ENCODE measurements around the gene RNF166. TPM values are rescaled to one million over a fixed set of nuclear protein-coding genes. Genes with fewer than 3 reads are reported as not detected.
A peak's percentile ranks its signal among the peaks of the same experiment; 100 is the strongest.

The RNF166 gene
- total RNA-seq, 2 experiments from 2014 or later, result 58.7 to 59.0 TPM

DNA sequence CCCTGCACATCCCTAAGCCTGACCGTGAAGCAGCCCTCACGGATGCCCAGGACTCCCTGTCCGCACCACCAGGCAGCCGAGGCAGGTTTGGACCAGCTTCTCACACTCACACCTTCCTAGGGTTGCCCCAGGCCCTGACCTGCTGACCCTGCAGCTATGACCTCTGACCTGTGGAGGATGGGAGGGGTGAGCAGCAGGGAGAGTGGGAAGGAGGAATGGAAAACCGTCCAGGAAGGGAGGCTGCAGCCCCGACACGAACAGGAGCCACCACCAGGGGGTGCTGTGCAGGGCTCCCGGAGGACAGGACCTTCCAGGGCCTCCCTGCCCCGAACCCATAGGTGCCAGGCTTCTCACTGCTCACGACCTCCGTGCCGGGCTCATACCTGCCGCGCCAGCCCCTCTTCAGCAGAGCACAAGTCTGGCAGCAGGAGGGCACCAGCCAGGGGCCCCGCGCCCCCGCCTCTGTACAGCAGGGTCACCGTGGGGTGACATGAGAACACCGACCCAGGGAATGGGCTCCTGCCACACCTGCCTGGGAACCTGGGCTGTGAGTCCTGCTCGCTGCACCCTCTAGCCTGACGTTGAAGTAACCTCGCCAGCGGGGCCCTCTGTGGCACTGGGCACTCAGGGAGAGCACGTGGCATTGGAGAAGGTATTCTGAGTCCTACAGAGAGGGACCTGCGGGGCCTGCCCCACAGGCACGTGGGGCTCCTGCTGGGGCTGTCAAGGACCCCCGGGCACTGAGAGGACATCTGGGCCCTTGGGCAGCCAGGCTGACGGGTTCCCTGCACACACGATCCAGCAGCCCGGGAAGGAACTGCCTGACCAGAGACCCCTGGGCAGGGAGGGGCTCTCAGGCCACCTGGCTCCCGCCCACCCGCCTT lies 37.7 kb upstream of the RNF166 start:
- peaks cover 14% of the 10 kb centered on the region for H3K4me1 Mint-ChIP-seq
- peaks cover 1% of the 10 kb centered on the region for H3K36me3 Mint-ChIP-seq

DNA sequence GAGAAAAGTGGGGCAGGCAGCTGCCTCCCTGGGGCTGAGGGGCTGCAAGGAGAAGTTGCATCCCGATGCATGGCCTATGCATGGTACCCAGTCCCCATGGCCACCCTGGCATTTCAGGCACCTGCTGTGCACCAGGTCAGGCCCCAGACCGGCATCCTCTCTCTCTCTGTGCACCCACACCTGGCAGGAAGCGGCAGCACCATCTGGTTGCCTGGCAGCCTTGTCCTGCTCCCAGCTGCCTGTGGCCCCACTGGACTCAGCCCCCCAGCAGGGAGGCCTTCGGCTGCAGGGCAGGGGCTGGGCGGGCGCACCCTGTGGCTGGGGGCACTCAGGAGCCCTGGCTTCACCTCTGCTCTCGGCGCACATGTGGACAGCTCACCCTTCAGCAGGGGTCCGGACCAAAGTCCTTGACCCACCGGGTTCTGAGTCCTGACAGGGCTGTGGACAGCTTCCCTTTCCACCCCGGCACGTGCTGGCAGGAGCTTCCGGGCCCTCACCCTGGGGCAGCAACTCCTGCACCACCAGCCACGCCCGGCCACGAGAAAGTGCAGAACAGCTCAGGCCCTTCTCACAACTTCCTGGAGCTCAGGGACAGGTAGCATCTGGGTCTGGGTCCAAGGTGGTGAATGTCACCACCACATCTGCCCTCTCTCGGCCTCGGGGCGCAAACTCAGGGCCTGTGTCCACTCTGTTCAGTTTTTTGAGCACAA lies 36.8 kb upstream of the RNF166 start:
- Mint-ChIP-seq H3K4me1 (peaks cover 15% of the 10 kb centered on the region), H3K27me3 (no peaks in the 10 kb centered on the region), H3K27ac (no peak overlapping the region), H3K9me3 (no peaks in the 10 kb centered on the region), H3K36me3 (peaks cover 1% of the 10 kb centered on the region), H3K4me3 (no peak overlapping the region)
- no peak for DNase-seq

More for the DNA sequence above, 37.7 kb upstream of the RNF166 start:
- peak; percentile 70 for DNase-seq
- H3K4me3 Mint-ChIP-seq, result no peak overlapping the region
- no peaks in the 10 kb centered on the region for H3K9me3 Mint-ChIP-seq
- no peaks in the 10 kb centered on the region for H3K27me3 Mint-ChIP-seq
- H3K27ac Mint-ChIP-seq, result no peak overlapping the region

DNA sequence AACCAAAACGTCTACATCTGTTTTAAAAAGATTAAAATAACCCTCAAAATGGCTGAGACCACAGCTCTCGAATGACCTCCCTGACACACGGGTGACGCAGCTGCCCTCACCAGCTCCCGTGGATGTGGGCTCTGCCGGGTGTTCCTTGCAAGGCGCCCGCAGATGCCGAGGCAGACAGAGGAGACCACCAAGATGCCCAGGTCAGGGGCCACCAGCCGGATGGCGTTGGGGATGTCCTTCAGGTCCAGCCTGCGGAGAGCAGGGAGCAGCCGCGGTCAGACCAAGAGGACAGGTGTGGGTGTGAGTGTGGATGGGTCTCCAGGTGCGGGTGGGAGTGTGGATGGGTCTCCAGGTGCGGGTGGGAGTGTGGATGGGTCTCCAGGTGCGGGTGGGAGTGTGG lies 35.2 kb upstream of the RNF166 start:
- peaks cover 15% of the 10 kb centered on the region for H3K4me1 Mint-ChIP-seq
- no peak for DNase-seq
- H3K27me3 Mint-ChIP-seq, result no peaks in the 10 kb centered on the region
- peaks cover 1% of the 10 kb centered on the region for H3K36me3 Mint-ChIP-seq
- H3K9me3 Mint-ChIP-seq, result no peaks in the 10 kb centered on the region
- H3K4me3 Mint-ChIP-seq, result no peak overlapping the region
- H3K27ac Mint-ChIP-seq, result no peak overlapping the region

DNA sequence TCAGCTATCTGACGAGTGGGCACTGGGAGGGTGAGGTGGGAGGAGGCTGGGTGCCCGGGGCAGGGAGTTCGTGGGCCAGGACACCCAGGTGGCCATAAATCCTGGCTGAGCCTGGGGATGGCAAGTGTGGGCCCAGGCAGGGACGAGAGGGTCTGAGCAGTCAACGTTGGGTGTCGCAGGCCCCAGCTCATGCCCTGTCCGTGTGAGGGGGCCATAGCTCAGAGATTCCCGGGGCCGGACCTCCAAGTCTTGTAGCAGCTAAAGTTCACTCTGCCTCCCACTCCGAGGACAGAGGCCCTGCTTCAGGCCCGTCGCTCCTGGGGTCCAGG lies 34.5 kb upstream of the RNF166 start:
- no peak overlapping the region for H3K27ac Mint-ChIP-seq
- DNase-seq, result no peak
- no peaks in the 10 kb centered on the region for H3K27me3 Mint-ChIP-seq
- peaks cover 1% of the 10 kb centered on the region for H3K36me3 Mint-ChIP-seq
- H3K9me3 Mint-ChIP-seq, result no peaks in the 10 kb centered on the region
- H3K4me3 Mint-ChIP-seq, result no peak overlapping the region
- peaks cover 10% of the 10 kb centered on the region for H3K4me1 Mint-ChIP-seq

DNA sequence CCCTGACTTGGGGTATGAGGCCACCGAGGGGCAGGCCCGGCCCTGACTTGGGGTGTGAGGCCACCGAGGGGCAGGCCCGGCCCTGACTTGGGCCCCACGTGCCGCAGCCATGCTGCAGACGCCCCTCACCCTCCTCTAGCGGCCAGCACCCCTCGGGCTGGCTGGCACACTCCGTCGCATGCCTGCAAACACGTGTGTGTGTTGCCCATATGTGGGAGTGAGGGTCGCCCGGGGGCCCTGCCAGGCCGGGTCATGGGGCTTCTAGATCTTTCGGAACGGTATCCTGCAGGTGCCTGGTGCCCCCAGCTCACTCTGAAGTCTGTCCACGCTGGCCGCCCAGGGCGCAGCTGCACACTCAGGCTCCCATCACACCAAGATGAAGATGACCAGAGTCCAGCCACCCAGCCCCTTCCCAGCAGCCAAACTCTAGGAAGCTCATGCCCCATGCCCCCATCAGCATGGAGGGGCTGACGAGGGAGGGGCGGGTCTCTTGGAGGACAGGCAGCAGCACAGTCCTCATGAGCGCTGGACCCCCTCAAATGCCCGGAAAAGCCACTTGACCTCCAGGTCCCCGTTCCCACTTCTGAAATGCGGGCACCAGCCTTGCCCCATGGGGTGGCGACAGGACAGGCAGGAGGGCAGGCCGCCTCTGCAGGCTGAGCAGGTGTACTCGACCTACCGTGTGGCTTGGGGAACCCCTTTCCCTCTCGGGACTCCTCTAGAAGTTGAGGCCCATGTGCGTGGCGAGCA lies 33.9 kb upstream of the RNF166 start:
- DNase-seq, result no peak
- H3K27ac Mint-ChIP-seq, result no peak overlapping the region
- no peaks in the 10 kb centered on the region for H3K9me3 Mint-ChIP-seq
- no peak overlapping the region for H3K4me3 Mint-ChIP-seq
- H3K27me3 Mint-ChIP-seq, result no peaks in the 10 kb centered on the region
- peaks cover 8% of the 10 kb centered on the region for H3K4me1 Mint-ChIP-seq
- peaks cover 1% of the 10 kb centered on the region for H3K36me3 Mint-ChIP-seq

DNA sequence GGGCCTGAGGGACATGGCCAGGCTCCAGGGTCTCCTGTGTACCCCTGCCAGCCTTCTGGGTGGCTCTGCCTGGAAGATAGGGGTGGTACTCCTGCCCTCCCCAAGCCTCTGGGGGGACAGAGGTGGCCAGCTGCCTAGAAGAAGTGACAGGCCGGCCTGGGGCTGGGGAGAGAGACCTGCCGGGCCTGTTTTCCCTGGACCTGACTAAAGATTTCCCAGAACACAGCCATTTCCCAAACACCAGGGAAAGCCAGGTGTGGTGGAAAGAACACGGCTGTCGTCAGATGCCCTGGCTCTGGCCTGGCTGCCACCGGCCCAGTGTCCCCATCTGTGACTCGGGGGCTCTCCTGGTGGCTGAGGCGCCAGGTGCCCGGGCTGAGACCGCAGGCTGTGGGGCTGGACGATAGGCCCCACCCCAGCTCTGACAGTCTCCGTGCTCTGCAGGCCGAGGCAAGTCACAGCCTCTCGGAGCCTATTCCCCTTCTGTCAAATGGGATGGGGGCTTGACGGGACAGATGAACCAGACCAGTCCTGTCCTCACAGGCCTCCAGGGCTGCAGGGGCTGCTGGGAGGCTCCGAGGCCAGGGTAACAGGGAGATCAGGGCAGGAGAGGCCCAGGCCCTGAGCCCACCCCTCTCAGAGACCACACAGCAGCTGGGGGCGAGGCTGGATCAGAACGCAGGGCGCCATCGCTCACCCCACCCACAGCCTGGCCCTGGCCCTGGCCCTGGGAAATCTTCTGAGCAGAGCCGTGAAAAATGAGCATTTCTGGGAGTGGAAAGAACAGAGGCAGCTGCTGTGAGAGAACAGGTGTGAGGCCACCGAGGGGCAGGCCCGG lies 33.1 kb upstream of the RNF166 start:
- Mint-ChIP-seq H3K27ac (no peak overlapping the region), H3K36me3 (peaks cover 1% of the 10 kb centered on the region), H3K4me1 (peaks cover 6% of the 10 kb centered on the region), H3K9me3 (no peaks in the 10 kb centered on the region), H3K27me3 (no peaks in the 10 kb centered on the region), H3K4me3 (no peak overlapping the region)
- no peak for DNase-seq

DNA sequence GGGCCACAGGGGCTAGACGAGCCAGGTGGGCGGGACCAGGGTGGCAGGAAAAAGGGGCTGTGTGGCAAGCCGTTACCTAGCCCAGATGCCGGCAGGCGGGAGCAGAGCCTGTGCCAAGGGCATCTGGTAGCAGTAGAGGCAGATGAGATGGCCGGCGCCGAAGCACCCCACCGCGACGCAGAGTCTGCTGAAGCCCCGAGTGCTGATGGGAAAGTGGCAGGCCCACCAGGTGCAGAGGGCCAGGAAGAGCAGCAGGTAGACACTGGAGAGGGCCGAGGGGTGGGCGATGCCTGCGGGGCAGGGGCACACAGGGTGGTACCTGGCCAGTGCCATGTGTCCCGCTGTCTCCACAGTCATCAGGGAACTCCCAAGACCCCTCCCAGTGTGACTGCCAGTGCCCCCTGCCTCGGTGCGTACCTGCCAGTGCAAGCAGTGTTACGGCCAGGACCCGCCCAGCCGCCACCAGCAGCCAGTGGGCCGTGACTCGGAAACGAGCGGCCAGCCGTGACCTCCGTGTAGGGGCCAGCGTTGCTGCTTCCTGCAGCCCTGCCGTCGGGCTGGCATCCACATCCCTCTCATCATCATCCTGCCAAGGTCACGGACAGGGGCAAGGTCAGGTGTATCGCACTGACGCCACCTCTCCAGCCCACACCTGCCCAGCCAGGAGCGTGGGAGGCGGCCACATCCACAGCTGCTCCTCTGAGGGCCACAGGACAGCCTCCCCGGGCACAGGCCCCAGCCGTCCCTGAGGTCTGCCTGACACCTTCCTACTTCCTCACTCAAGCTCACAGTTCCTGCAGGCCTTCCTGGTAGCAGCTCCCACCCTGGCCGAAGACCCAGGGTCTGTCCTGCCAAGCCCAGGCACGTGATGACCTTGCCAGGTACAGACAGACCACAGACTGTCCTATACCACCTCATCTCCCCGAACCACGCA lies 32.2 kb upstream of the RNF166 start:
- Mint-ChIP-seq H3K4me3 (no peak overlapping the region), H3K27me3 (no peaks in the 10 kb centered on the region), H3K9me3 (no peaks in the 10 kb centered on the region), H3K36me3 (peaks cover 1% of the 10 kb centered on the region), H3K27ac (no peak overlapping the region), H3K4me1 (peaks cover 1% of the 10 kb centered on the region)
- DNase-seq, result no peak

DNA sequence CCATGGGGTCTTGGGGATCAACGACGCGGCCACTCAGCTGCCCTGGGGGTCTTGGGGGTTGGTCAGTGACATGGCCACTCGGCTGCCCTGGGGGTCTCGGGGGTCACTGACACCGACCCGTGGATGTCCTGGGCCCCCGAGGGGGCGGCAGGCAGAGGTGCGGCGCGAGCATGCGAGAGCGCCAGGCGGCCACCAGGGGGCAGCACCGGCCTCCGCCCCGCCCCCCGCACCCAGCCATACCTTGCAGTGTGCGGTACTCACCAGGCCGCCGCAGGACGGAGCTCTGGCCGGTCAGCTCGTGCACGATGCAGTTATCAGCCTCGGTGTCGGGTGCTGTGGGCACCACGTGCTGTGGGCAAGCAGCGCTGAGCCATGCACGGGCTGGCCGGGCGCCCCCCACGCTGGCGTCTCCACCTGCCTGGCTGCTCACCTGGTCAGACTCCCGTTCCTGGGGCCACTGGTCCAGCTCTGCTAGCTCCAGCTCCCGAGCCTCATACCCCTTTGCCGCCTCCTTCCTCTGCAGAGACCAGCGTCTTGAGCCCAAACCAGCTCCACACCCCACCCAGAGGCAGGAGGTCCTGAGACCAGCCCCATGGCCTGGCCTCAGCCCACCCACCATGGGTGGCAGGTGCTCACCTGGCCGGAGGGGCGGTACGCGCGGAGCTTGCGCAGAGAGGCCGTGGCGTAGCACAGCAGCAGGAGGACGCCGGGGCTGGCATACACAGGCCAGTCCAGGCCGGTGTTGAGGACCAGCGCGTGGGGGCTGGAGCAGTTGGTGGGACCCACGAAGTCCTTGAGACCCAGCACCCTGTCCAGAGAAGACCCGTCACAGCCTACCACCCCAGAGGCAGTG lies 31.3 kb upstream of the RNF166 start:
- no peaks in the 10 kb centered on the region for H3K27me3 Mint-ChIP-seq
- DNase-seq, result peak; percentile 78
- no peaks in the 10 kb centered on the region for H3K9me3 Mint-ChIP-seq
- H3K4me1 Mint-ChIP-seq, result peaks cover 1% of the 10 kb centered on the region
- H3K4me3 Mint-ChIP-seq, result no peak overlapping the region
- no peak overlapping the region for H3K27ac Mint-ChIP-seq
- H3K36me3 Mint-ChIP-seq, result peaks cover 1% of the 10 kb centered on the region

DNA sequence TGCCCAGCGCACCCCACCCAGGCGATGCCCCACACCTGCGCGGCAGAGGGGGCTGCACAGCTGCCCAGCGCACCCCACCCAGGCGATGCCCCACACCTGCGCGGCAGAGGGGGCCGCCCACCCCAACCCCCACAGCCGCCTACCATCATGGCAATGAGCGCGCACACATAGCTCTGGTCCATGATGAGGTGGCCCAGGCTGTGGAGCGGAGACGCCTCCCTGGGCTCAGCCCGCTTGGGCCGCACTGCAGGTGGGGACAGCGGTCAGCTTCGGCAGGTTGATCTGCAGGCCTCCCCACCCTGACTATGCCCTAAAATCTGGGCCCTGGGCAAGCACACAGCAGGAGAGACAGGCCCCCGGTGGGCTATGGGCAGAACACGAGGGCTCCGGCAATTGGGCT lies 30.3 kb upstream of the RNF166 start:
- no peak for DNase-seq
- Mint-ChIP-seq H3K4me3 (no peak overlapping the region), H3K4me1 (peaks cover 1% of the 10 kb centered on the region), H3K27ac (no peak overlapping the region), H3K36me3 (peaks cover 2% of the 10 kb centered on the region), H3K27me3 (no peaks in the 10 kb centered on the region), H3K9me3 (no peaks in the 10 kb centered on the region)

DNA sequence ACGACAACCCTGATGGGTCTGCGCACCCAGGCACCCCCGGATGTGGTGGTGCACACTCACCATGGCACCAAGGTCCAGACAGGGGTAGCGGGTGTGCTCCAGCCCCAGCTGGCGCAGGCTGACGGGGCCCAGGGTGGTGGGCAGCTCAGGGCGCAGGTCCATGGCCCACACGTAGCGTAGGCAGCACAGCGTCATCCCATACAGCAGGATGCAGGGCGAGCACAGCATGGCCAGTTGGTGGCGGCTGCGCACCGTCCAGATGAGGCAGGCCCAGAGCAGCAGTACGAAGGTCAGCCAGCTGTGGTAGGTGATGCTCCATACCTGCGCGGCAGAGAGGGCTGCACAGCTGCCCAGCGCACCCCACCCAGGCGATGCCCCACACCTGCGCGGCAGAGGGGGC lies 29.9 kb upstream of the RNF166 start:
- no peak overlapping the region for H3K4me3 Mint-ChIP-seq
- peaks cover 1% of the 10 kb centered on the region for H3K4me1 Mint-ChIP-seq
- H3K36me3 Mint-ChIP-seq, result peaks cover 5% of the 10 kb centered on the region
- no peaks in the 10 kb centered on the region for H3K9me3 Mint-ChIP-seq
- H3K27ac Mint-ChIP-seq, result no peak overlapping the region
- no peaks in the 10 kb centered on the region for H3K27me3 Mint-ChIP-seq
- DNase-seq, result no peak

DNA sequence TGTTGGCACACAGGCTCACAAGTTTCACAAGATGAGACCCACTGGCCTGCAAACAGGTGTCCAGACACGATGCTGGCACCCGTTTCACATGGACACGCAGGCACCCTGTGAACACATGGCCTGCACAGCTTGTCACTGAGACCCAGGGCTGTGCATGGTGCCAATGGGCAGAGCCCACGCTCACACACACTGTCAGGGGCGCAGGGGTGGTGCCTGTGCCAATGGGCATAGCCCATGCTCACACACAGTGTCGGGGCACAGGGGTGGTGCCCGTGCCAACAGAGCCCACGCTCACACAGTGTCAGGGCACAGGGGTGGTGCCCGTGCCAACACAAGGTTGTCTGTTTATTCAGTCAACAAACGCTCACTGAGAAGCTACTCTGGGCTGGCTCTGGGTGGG lies 29.4 kb upstream of the RNF166 start:
- H3K27me3 Mint-ChIP-seq, result no peaks in the 10 kb centered on the region
- H3K27ac Mint-ChIP-seq, result no peak overlapping the region
- H3K4me1 Mint-ChIP-seq, result peaks cover 1% of the 10 kb centered on the region
- H3K36me3 Mint-ChIP-seq, result peaks cover 5% of the 10 kb centered on the region
- no peaks in the 10 kb centered on the region for H3K9me3 Mint-ChIP-seq
- no peak overlapping the region for H3K4me3 Mint-ChIP-seq
- no peak for DNase-seq

DNA sequence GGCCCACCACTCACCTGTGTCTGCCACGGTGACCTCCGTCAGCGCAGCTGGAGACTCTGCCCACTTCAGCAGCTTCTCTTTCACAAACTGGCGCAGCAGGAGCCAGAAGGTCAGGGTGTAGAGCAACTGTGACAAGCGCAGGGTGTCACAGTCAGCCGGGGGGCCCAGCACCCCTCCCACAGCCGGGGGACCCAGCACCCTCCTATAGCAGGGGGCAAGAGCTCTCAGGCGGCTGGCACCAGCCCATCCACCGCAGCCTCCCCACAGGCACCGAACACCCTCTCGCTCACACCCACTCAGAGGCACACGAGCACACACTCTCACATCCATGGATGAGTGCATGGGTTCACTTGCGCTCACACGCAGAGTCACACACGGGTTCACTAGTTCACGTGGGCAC lies 28.9 kb upstream of the RNF166 start:
- peaks cover 4% of the 10 kb centered on the region for H3K36me3 Mint-ChIP-seq

DNA sequence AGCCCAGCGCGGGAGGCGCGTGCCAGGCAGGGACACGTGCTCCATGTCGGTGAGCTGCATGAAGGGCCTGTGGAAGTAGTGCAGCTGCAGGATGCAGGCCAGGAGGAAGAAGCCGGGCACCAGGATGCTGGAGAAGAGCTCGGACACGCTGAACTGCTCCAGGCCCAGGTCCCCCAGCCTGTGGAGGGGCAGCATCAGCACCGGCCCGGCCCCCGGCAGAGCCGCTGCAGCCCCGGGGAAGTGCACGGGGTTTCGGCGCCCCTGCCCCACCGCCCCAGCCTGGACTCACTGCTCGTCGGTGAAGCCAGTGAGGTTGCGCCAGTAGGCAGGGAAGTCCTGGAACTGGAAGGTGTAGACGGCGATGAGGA lies 28.1 kb upstream of the RNF166 start:
- peaks cover 1% of the 10 kb centered on the region for H3K4me1 Mint-ChIP-seq
- no peak overlapping the region for H3K27ac Mint-ChIP-seq
- H3K4me3 Mint-ChIP-seq, result no peak overlapping the region
- peaks cover 5% of the 10 kb centered on the region for H3K36me3 Mint-ChIP-seq
- no peaks in the 10 kb centered on the region for H3K9me3 Mint-ChIP-seq
- H3K27me3 Mint-ChIP-seq, result no peaks in the 10 kb centered on the region
- no peak for DNase-seq

More for the DNA sequence above, 28.9 kb upstream of the RNF166 start:
- Mint-ChIP-seq H3K27ac (no peak overlapping the region), H3K4me1 (peaks cover 1% of the 10 kb centered on the region), H3K27me3 (no peaks in the 10 kb centered on the region), H3K9me3 (no peaks in the 10 kb centered on the region), H3K4me3 (no peak overlapping the region)
- no peak for DNase-seq

Measured in activated naive CD8-positive, alpha-beta T cell treated with anti-CD3 and anti-CD28 coated beads for 36 hours (primary cell).